ENCODE results near the gene COMTD1. TPM values are rescaled to one million over a fixed set of nuclear protein-coding genes. Genes with fewer than 3 reads are reported as not detected.

Gene COMTD1
- polyA plus RNA-seq, 1 experiment, result 3.3 TPM

DNA sequence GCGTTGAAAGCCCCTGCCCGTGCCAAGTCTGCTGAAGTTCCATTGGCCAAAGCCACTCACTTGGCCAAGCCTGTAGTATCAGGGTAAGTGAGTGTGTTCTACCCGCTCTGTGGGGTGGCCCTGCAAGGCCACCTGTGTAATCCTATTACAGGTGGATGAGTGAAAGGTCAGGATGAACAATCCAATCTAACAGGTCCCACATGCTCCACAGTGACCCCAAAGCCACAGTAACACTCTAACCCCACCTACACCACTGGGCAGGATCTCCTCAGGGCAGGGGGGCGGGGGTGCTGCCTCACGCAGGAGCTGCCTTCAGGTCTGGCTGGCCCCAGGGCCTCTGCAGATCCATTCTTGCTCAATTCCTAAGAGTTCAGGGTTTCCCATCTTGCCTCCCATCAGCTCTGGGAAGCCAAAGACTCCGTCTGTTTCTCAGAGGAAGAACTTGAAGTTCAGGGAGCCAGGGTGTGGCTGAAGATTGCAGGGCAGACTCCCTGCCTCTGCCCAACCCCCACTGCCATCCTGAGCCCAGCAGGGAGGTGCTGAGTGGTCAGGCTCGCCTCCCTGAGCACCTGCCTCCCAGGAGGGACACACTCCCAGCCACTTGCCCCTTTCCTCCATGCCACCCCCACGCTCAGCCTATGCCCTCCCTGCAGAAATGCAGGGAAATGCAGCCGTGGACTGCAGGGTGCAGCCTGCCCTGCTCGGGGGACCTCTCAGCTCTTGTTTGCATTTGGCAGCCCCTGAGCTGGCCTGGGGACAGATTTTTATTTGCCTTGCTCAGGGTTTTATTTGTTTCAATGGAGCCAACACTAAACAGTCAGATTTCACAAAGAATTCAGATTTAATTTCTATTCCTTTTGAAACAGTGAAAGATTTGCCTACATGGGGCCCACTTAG, 9.8 kb upstream of the COMTD1 start:
- H3K36me3 ChIP-seq (ENCODE audit: control insufficient read depth, insufficient read depth, low read length), result no peaks in the 10 kb centered on the region
- H3K4me3 ChIP-seq (ENCODE audit: low read depth, low read length), result no peak overlapping the region
- TF ChIP-seq, protein P1, sequence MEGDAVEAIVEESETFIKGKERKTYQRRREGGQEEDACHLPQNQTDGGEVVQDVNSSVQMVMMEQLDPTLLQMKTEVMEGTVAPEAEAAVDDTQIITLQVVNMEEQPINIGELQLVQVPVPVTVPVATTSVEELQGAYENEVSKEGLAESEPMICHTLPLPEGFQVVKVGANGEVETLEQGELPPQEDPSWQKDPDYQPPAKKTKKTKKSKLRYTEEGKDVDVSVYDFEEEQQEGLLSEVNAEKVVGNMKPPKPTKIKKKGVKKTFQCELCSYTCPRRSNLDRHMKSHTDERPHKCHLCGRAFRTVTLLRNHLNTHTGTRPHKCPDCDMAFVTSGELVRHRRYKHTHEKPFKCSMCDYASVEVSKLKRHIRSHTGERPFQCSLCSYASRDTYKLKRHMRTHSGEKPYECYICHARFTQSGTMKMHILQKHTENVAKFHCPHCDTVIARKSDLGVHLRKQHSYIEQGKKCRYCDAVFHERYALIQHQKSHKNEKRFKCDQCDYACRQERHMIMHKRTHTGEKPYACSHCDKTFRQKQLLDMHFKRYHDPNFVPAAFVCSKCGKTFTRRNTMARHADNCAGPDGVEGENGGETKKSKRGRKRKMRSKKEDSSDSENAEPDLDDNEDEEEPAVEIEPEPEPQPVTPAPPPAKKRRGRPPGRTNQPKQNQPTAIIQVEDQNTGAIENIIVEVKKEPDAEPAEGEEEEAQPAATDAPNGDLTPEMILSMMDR (IDR thresholded peaks at IDR 0.05; ENCODE audit: insufficient read depth, low read depth, low read length), result no peak
- ChIA-PET CTCF (interaction anchor here (4.3 kb wide), 1 partner anchor 10 kb away, joined by 33 read pairs; the partner anchor contains the start of gene COMTD1), POLR2A (no interaction called here)
- no peak for DNase-seq (ENCODE audit: low read depth)
- H3K27me3 ChIP-seq (ENCODE audit: control insufficient read depth, insufficient read depth, low read length), result 0 out of 2 replicates have a peak, but pooled peaks cover 3% of the 10 kb centered on the region

DNA sequence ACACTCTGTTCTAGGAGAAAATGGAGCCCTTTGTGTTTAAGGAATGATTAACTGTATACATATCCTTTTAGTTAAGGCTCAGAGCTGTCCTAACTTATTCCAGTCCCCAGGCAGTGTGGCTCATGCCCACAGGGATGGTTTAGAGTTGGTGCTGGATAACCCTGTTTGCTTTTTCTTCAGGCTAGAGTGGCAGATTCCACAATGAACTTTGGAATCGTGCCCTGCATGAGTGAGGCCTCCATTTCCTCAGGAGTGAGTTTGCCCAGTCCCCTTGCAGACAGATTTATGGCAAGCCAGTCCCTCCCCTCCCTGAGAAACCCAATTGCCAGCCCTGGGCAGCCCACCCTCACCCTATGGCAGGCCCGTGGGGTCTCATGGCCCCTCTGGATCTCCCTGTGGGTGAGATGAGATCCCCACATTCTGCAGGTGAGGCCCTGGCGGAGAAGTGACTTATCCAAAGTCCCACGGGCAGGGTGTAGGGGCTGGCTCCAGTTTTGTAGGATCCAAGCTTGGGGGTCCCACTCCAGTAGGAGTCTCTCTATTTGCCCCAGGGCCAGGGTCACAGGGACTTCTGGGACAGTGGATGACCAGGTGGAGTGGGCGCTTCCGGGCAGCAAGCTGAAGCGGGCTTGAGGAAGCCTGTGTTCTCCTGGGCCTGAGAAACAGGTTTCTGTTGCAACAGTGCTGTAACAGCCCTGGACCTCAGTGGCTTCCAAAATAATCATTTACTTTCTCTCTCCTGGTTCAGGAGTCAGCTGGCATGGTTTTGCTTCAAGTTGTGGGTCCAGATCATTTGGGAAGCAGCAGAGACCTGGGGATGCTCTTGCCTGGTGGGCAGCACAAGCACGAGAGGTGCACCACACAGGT, 9.0 kb upstream of the COMTD1 start:
- Histone ChIP-seq H3K4me3 (ENCODE audit: low read depth, low read length) (no peak overlapping the region), H3K27me3 (ENCODE audit: control insufficient read depth, insufficient read depth, low read length) (0 out of 2 replicates have a peak, but pooled peaks cover 3% of the 10 kb centered on the region), H3K36me3 (ENCODE audit: control insufficient read depth, insufficient read depth, low read length) (no peaks in the 10 kb centered on the region)
- POLR2A ChIA-PET, result no interaction called here
- DNase-seq (ENCODE audit: low read depth), result no peak
- CTCF ChIA-PET, result interaction anchor here (4.3 kb wide), 1 partner anchor 9 kb away, joined by 33 read pairs; the partner anchor contains the start of gene COMTD1
- TF ChIP-seq, protein P1 (IDR thresholded peaks at IDR 0.05; ENCODE audit: insufficient read depth, low read depth, low read length), result no peak

DNA sequence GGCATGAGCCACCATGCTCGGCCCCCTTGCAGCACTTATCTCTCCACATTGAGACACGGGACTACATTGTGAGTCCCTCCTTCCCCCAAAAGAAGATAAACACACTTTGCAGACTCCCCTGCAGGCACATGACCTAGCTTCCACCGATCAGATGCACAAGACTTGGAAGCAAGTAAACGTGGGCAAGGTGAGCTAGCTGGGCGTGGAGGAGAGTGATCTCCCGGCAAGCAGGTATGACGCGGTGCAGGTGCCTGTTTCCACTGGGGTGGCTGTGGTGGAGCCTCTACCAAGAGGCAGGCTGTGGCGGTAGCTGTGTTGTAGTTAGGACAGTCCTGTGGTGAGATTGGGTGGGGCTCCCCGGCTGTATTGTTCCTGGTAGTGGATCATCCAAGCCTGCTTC, 7.7 kb upstream of the COMTD1 start:
- CTCF ChIA-PET, result interaction anchor here (4.3 kb wide), 1 partner anchor 8 kb away, joined by 33 read pairs; the partner anchor contains the start of gene COMTD1
- TF ChIP-seq, protein P1 (IDR thresholded peaks at IDR 0.05; ENCODE audit: insufficient read depth, low read depth, low read length), result no peak
- Histone ChIP-seq H3K27me3 (ENCODE audit: control insufficient read depth, insufficient read depth, low read length) (peaks cover 3% of the 10 kb centered on the region; the same call in 1 of the 2 replicates), H3K4me3 (ENCODE audit: low read depth, low read length) (no peak overlapping the region), H3K36me3 (ENCODE audit: control insufficient read depth, insufficient read depth, low read length) (no peaks in the 10 kb centered on the region)
- POLR2A ChIA-PET, result no interaction called here
- no peak for DNase-seq (ENCODE audit: low read depth)

DNA sequence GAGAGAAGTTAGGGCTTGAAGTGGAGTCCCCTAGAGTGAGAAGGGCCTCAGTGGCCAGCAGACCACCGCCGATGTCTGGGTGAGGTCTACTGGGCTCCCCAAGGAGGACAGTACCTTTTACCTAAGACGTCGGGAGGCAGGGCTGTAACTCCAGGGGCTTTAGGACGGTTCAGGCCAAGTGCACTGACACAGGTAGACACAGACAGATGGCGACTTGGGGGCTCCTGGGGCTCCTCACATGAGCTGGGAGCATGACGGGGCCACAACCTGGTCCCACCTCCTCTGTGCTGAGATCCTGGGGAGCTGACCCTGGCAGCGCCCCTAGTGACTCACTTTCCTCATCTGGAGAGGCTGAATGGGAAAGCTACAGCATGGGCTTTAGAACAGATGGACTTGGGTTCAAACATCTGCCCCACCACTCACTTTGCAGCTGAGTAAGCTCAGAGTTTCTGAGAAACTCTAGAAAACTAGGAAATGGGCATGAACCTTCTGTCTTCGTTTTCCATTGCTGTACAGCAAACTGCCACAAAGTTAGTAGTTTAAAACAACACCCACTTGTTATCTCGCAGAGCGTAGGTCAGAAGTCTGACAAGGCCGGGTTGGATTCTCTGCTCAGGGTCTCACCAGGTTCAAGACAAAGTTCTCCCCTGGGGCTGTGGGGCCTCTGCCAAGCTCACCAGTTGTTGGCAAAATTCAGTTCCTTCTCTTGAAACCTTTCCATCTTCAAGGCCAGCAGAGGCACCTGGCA, 4.7 kb upstream of the COMTD1 start:
- POLR2A ChIA-PET, result no interaction called here
- CTCF ChIA-PET, result interaction anchor here (0.5 to 1.2 kb wide), 3 partner anchors 9 to 997 kb away, joined by 3 read pairs; no protein-coding TSS in a partner anchor
- Histone ChIP-seq H3K27me3 (ENCODE audit: control insufficient read depth, insufficient read depth, low read length) (peaks cover 3% of the 10 kb centered on the region; the same call in 1 of the 2 replicates), H3K36me3 (ENCODE audit: control insufficient read depth, insufficient read depth, low read length) (no peaks in the 10 kb centered on the region), H3K4me3 (ENCODE audit: low read depth, low read length) (no peak overlapping the region)
- TF ChIP-seq, protein P1 (IDR thresholded peaks at IDR 0.05; ENCODE audit: insufficient read depth, low read depth, low read length), result no peak
- DNase-seq (ENCODE audit: low read depth), result no peak
